ENCODE results near the gene MRGPRF.
"Not testable (repeated sequence)": the region's sequence is repeated elsewhere in the genome, so short reads cannot be mapped to it uniquely, and the experiment has no call there.

Gene MRGPRF

GRCh38 chr11:69000391-69000790 is 12.7 kb downstream of the MRGPRF start:
- ChIA-PET CTCF (interaction anchor here (1.2 kb wide), 1 partner anchor 87 kb away, joined by 3 read pairs; no protein-coding TSS in a partner anchor), POLR2A (no interaction called here)
- DNase-seq (ENCODE audit: extremely low spot score), result no peak
- TF ChIP-seq, protein P1, sequence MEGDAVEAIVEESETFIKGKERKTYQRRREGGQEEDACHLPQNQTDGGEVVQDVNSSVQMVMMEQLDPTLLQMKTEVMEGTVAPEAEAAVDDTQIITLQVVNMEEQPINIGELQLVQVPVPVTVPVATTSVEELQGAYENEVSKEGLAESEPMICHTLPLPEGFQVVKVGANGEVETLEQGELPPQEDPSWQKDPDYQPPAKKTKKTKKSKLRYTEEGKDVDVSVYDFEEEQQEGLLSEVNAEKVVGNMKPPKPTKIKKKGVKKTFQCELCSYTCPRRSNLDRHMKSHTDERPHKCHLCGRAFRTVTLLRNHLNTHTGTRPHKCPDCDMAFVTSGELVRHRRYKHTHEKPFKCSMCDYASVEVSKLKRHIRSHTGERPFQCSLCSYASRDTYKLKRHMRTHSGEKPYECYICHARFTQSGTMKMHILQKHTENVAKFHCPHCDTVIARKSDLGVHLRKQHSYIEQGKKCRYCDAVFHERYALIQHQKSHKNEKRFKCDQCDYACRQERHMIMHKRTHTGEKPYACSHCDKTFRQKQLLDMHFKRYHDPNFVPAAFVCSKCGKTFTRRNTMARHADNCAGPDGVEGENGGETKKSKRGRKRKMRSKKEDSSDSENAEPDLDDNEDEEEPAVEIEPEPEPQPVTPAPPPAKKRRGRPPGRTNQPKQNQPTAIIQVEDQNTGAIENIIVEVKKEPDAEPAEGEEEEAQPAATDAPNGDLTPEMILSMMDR (IDR thresholded peaks at IDR 0.05; ENCODE audit: control extremely low read depth, extremely low read depth, low read depth, missing control alignments), result no peak

- DNase-seq (ENCODE audit: extremely low spot score); CTCF ChIA-PET; POLR2A ChIA-PET: not testable (repeated sequence)
Measured at GRCh38 chr11:68999748-69000355, 13.2 kb downstream of the MRGPRF start.

DNA sequence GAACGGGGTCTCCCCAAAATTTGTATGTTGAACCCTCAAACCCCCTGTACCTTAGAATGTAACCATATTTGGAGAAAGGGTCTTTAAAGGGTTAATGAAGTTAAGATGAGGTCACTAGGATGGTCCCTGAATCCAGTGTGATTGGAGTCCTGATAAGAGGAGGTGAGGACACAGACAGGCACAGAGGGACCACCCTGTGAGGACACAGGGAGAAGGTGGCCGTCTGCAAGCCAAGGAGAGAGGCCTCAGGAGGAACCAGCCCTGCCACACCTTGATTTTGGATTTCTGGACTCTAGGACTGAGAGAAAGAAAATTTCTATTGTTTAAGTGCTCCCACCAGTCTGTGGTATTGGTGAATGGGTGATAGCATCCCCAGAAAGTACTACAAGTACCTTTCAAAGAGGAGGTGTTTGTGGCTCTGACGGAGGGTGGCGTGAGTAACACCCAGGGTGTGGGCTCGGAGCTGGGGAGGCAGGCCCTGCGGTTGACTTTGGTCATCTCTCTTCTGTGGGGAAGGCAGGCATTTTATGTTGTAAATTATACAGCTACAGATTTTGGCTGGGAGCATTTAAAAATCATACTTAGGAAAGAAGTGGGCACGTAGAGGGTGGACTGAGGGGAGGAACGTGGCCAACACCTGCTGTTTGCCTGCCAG is 13.8 kb downstream of the MRGPRF start:
- DNase-seq (ENCODE audit: extremely low spot score), result no peak
- ChIA-PET POLR2A (no interaction called here), CTCF (no interaction called here)
- TF ChIP-seq, protein P1 (IDR thresholded peaks at IDR 0.05; ENCODE audit: control extremely low read depth, extremely low read depth, low read depth, missing control alignments), result no peak

DNA sequence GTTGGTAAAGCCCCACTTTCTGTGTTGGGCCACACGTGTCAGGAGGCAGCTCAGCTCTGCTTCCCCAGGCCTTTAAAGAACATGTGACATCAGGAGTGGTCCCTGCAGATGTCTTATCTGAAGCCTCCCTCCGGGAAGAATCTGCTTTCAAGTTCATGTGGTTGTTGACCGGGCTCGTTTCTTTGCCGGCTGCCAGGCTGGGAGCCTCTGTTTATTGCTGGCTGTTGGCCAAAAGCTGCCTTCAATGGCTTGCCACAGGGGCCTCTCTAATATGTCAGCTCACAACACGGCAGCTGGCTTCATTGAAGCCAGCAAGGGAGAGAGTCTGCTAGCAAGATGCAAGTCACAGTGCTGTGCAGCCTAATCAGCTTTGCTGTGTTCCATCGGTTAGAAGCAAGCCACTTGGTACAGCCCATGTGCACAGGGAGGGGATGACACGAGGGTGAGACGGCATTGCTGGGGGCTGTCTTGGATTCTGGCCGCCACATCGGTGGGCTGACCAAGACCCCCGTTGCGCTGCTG is 14.6 kb downstream of the MRGPRF start:
- DNase-seq (ENCODE audit: extremely low spot score), result no peak
- CTCF ChIA-PET, result no interaction called here
- POLR2A ChIA-PET, result no interaction called here

DNA sequence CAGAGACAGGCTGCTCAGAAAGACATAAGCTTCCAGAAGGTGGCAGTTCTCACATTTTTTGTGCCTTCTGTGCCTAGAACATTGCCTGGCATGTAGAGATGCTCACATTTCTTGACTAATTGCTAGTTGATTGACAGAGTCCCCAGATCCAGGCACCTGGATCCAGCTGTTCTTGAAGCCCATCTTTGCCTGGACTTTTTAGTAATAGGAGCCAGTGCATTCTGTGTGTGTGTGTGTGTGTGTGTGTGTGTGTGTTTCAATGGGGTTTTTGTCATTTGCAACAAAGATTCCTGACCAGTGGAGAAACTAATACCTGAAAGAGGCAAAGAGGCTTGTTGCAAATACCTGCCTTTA is 15.1 kb downstream of the MRGPRF start:
- POLR2A ChIA-PET, result no interaction called here
- CTCF ChIA-PET, result no interaction called here
- TF ChIP-seq, protein P1 (IDR thresholded peaks at IDR 0.05; ENCODE audit: control extremely low read depth, extremely low read depth, low read depth, missing control alignments), result no peak
- DNase-seq (ENCODE audit: extremely low spot score), result no peak

More for the DNA sequence above, 14.6 kb downstream of the MRGPRF start:
- TF ChIP-seq, protein P1 (IDR thresholded peaks at IDR 0.05; ENCODE audit: control extremely low read depth, extremely low read depth, low read depth, missing control alignments), result no peak

DNA sequence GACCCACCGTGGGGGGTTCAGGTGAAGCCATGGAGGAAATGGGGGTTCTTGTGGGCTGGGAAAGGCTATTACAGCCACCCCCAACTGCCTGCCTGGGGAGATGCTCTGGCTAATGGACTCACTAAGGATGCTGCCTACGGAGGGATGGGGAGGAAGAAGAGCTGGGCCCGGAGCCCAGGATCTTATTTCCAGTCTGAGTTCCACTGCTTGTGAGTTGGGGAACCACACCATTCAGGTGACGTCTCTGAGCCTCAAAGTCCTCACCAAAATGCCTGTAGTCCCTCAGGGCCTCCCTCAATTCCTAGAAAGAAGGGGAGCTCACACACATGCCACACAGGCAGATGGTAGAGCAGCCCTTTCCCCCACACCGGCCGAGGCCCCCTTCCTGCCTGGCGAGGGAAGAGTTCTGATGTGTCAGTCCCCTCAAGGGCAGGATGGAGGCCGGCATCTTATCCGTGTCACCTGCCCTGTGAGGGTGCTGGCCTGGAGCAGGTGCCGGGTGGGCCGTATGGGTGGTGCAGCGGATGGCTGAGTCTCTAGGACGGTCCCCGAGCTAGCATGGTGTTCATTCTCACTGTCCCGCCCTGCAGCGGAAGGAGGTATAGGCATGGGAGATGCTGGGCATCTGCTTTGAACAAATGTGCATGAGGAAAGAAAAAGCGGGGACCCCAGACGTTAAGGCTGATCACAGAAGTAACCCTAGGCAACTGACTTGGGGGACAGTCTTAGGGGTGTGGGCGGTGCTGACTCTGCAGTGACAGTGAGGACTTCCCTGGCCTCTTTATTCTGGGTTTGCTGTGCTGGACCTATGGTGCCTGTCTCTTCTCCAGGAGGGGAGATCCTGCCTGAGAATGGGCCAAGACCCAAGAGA is 15.7 kb downstream of the MRGPRF start:
- DNase-seq (ENCODE audit: extremely low spot score), result no peak
- ChIA-PET CTCF (interaction anchor here (0.8 to 1.1 kb wide), 2 partner anchors 8 to 673 kb away, joined by 3 read pairs; no protein-coding TSS in a partner anchor), POLR2A (no interaction called here)
- TF ChIP-seq, protein P1 (IDR thresholded peaks at IDR 0.05; ENCODE audit: control extremely low read depth, extremely low read depth, low read depth, missing control alignments), result no peak

Measured in GM10248 (cell line).